ENCODE measurements around the gene ARG1. TPM values are rescaled to one million over a fixed set of nuclear protein-coding genes. Genes with fewer than 3 reads are reported as not detected.

The ARG1 gene
- total RNA-seq, 1 donor from 2014 or later = not detected

DNA sequence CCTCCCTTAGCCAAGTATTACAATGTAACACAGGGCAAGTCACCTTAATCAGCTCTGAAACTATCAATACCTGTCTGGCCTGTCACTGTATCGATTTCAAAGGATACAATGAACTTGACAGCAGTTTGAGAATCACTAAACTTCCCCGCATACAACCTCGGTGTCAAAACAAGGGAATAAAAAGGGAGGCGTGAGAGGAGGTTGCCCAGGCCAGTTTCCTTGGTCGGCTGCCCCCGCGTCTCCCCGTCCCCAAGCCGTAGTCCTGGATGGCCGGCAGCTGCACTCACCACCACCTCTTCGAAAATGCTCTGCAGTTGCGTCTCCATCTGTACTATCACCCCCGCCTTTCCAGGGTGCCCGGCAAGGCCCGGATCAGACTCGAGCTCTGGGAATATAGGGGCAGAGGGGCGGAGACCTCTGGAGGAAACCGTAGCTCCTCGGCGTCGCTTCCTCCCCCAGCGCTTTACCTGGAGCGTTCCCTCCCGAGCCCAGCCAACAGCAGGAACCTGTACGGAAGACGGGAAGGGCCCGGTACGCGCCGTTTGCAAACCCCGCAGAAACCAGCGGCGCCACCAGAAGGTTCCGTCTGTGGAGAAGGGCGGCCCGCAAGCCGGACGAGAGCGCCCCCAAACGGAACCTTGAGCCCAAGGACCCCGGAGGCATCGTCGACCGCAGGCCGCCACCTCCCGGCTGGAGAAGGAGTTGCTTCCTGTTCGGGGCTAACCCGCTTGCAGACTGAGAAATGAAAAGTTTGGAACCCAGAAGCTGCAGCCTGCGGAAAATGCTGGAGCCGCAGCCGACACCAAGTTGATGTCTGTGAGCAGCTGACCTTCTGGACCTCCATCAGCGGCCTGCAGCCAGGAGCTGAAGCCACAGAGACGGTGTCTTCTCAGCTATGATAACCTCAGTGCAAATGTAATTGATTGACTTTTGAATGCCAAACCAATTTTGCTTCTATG lies 55.0 kb downstream of the ARG1 start, which contains the start of gene MED23:
Gene MED23, minus strand, starts transcription at position 519 of the 959 bp plus-strand sequence. Its CDS starts 193 bp downstream, at position 326.
- Histone ChIP-seq H3K4me1 (peaks cover 35% of the 10 kb centered on the region), H3K36me3 (peaks cover 0 to 27% of the 10 kb centered on the region in 2 donors), H3K27ac (peak within 1 kb of the TSS; percentile 83), H3K9me3 (no peaks in the 10 kb centered on the region), H3K27me3 (no peaks in the 10 kb centered on the region), H3K4me3 (peak within 1 kb of the TSS; percentile 71 to 76)
- intact Hi-C loops (cut with DNase I) = no loop called here
- DNase-seq (ENCODE audit: extremely low spot score in 2 of 2) = peak in 1 of 2 donors; percentile 94
- TF ChIP-seq POLR2AphosphoS5 (IDR thresholded peaks at IDR 0.05; ENCODE audit: insufficient read depth in 1 of 2, low read depth in 1 of 2) (peak; percentile 83 to 88), POLR2A (IDR thresholded peaks at IDR 0.05) (peak in 1 of 2 donors; percentile 35)
- TF ChIP-seq, protein P1, sequence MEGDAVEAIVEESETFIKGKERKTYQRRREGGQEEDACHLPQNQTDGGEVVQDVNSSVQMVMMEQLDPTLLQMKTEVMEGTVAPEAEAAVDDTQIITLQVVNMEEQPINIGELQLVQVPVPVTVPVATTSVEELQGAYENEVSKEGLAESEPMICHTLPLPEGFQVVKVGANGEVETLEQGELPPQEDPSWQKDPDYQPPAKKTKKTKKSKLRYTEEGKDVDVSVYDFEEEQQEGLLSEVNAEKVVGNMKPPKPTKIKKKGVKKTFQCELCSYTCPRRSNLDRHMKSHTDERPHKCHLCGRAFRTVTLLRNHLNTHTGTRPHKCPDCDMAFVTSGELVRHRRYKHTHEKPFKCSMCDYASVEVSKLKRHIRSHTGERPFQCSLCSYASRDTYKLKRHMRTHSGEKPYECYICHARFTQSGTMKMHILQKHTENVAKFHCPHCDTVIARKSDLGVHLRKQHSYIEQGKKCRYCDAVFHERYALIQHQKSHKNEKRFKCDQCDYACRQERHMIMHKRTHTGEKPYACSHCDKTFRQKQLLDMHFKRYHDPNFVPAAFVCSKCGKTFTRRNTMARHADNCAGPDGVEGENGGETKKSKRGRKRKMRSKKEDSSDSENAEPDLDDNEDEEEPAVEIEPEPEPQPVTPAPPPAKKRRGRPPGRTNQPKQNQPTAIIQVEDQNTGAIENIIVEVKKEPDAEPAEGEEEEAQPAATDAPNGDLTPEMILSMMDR (IDR thresholded peaks at IDR 0.05) = peak; percentile 85 to 92 (median 88)

DNA sequence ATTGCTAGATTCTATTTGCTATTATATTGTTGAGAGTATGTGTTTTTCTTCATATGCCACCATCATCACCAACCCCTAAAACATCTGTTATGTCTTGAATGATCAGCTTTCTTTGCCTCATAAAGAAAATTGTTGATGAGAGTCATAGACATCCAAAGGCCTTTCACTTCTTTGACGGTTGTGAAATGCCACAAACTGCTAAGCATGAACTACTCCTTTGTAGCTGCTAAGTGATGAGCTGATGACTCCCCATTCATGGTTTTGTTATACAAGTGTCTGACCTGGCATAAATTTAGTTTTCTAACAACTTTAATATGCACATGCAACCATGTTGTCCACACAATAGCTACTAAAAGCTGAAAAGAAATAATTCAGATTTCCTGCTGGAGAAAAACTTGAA lies 55.7 kb downstream of the ARG1 start:
- H3K36me3 ChIP-seq = peaks cover 0 to 20% of the 10 kb centered on the region in 2 donors
- peak overlapping the region; percentile 71 to 76 for H3K4me3 ChIP-seq
- peak overlapping the region; percentile 83 for H3K27ac ChIP-seq
- H3K4me1 ChIP-seq = peaks cover 35% of the 10 kb centered on the region
- intact Hi-C loops (cut with DNase I) = no loop called here
- no peaks in the 10 kb centered on the region for H3K27me3 ChIP-seq
- TF ChIP-seq, protein P1 (IDR thresholded peaks at IDR 0.05) = no peak
- TF ChIP-seq POLR2AphosphoS5 (IDR thresholded peaks at IDR 0.05; ENCODE audit: insufficient read depth in 1 of 2, low read depth in 1 of 2) (no peak), POLR2A (IDR thresholded peaks at IDR 0.05) (no peak)
- no peaks in the 10 kb centered on the region for H3K9me3 ChIP-seq
- no peak for DNase-seq (ENCODE audit: extremely low spot score in 2 of 2)

DNA sequence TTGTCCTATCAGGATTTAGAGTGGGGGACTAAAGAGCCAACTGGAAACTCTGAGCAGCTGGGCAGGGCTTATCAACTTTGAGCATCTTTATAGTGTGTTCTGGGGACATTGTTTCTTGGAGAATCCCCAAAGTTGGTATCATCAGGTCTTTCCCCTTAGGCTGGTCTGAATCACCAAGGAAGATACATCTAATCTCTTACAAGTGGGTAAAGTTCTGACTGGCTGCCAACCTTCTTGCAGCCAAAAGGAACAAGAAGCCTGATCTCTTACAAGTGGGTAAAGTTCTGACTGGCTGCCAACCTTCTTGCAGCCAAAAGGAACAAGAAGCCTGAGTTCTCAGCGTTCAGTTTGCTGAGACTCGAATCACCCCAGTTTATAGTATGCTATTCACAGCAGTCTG lies 56.6 kb downstream of the ARG1 start:
- no peak for TF ChIP-seq POLR2AphosphoS5 (IDR thresholded peaks at IDR 0.05; ENCODE audit: insufficient read depth in 1 of 2, low read depth in 1 of 2)
- TF ChIP-seq POLR2A (IDR thresholded peaks at IDR 0.05) = no peak
- TF ChIP-seq, protein P1 (IDR thresholded peaks at IDR 0.05) = no peak
- Histone ChIP-seq H3K4me1 (peaks cover 35% of the 10 kb centered on the region), H3K36me3 (peaks cover 0 to 11% of the 10 kb centered on the region in 2 donors), H3K4me3 (no peak overlapping the region), H3K9me3 (no peaks in the 10 kb centered on the region), H3K27ac (no peak overlapping the region), H3K27me3 (no peaks in the 10 kb centered on the region)
- no peak for DNase-seq (ENCODE audit: extremely low spot score in 2 of 2)
- intact Hi-C loops (cut with DNase I) = no loop called here

DNA sequence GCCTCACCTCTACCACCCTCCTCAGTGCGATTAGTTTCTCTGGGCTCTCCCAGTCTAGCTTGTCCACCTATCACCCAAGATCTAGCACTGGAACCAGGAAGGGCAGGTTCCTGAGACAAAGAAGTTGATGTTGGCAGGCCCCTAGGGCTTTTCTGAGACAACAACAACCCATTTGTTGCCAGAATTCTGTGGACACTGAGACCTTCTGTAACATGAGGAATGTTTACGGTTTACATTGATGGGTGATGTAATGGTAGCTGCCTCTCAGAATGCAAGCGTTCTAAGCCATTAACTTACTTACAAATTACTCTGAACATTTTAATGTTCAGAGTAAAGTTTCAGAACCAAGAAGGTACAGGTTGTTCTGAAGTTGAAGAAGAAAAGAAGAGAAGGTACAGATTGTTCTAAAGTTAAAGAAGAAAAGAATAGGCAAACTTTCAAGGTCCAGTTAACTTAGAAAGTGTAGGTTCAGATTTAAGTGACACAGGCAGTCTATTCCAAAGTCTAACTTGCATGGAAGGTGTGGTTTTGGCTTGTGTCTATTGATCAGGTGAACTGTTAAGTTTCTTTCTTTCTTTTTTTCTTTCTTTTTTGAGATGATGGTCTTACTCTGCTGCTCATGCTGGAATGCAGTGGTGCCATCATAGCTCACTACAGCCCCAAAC lies 58.7 kb downstream of the ARG1 start:
- intact Hi-C loops (cut with DNase I) = no loop called here
- H3K27me3 ChIP-seq = no peaks in the 10 kb centered on the region
- H3K4me3 ChIP-seq = no peak overlapping the region
- H3K36me3 ChIP-seq = no peaks in the 10 kb centered on the region
- no peak for DNase-seq (ENCODE audit: extremely low spot score in 2 of 2)
- H3K4me1 ChIP-seq = peaks cover 27% of the 10 kb centered on the region
- H3K27ac ChIP-seq = no peak overlapping the region
- TF ChIP-seq POLR2A (IDR thresholded peaks at IDR 0.05) = no peak
- no peaks in the 10 kb centered on the region for H3K9me3 ChIP-seq

Other genes with a start within 250 kb of the ARG1 start
- gene MED23, start 55.0 kb downstream of the ARG1 start, total RNA-seq = 26.3 TPM
- 2.0 TPM for gene ENPP3, start 64.1 kb downstream of the ARG1 start, total RNA-seq
- gene OR2A4, start 128.2 kb downstream of the ARG1 start, total RNA-seq = not detected
- gene CTAGE9, start 137.8 kb downstream of the ARG1 start, total RNA-seq = not detected
- 14.7 TPM for gene ENPP1, start 234.8 kb downstream of the ARG1 start, total RNA-seq